ENCODE results near the gene TACR1.

- TF ChIP-seq, protein P1, sequence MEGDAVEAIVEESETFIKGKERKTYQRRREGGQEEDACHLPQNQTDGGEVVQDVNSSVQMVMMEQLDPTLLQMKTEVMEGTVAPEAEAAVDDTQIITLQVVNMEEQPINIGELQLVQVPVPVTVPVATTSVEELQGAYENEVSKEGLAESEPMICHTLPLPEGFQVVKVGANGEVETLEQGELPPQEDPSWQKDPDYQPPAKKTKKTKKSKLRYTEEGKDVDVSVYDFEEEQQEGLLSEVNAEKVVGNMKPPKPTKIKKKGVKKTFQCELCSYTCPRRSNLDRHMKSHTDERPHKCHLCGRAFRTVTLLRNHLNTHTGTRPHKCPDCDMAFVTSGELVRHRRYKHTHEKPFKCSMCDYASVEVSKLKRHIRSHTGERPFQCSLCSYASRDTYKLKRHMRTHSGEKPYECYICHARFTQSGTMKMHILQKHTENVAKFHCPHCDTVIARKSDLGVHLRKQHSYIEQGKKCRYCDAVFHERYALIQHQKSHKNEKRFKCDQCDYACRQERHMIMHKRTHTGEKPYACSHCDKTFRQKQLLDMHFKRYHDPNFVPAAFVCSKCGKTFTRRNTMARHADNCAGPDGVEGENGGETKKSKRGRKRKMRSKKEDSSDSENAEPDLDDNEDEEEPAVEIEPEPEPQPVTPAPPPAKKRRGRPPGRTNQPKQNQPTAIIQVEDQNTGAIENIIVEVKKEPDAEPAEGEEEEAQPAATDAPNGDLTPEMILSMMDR (IDR thresholded peaks at IDR 0.05; ENCODE audit: poor library complexity, severe bottlenecking): no peak
- TF ChIP-seq EP300 (conservative IDR thresholded peaks at IDR 0.05; ENCODE audit: poor library complexity, severe bottlenecking) (no peak), MXI1 (conservative IDR thresholded peaks at IDR 0.05; ENCODE audit: poor library complexity, severe bottlenecking) (no peak), SMC3 (conservative IDR thresholded peaks at IDR 0.05; ENCODE audit: poor library complexity) (no peak), EZH2 (IDR thresholded peaks at IDR 0.05; ENCODE audit: borderline replicate concordance, insufficient read depth, low read length, poor library complexity, severe bottlenecking) (no peak)
Measured at GRCh38 chr2:75162259-75162658, 37.1 kb downstream of the TACR1 start.
